ENCODE results near the gene SPSB1. TPM values are rescaled to one million over a fixed set of nuclear protein-coding genes. Genes with fewer than 3 reads are reported as not detected.

The SPSB1 gene
- polyA plus RNA-seq, 1 donor (not counting 4 experiments of a cell fraction or from before 2014, with no cell fraction given): 19.8 TPM

- Histone ChIP-seq H3K79me2 (ENCODE audit: control insufficient read depth, insufficient read depth, low read length) (no peaks in the 10 kb centered on the region), H3K27ac (ENCODE audit: control insufficient read depth, insufficient read depth, low read length) (no peak overlapping the region), H3K4me3 (ENCODE audit: control insufficient read depth in 2 of 3, extremely low read depth in 1 of 3, insufficient read depth in 2 of 3, low read depth in 1 of 3, low read length in 3 of 3) (no peak overlapping the region), H2AFZ (ENCODE audit: control insufficient read depth, low read length) (no peak overlapping the region), H3K9me1 (ENCODE audit: control insufficient read depth, extremely low read depth, insufficient read depth, low read length) (no peaks in the 10 kb centered on the region), H3K9ac (ENCODE audit: control insufficient read depth, extremely low read depth, insufficient read depth, low read length) (no peak overlapping the region), H3K36me3 (ENCODE audit: control insufficient read depth in 2 of 2, extremely low read depth in 1 of 2, insufficient read depth in 2 of 2, low read length in 2 of 2) (no peaks in the 10 kb centered on the region), H4K20me1 (ENCODE audit: control insufficient read depth, extremely low read depth, insufficient read depth, low read length) (no peaks in the 10 kb centered on the region), H3K27me3 (ENCODE audit: control insufficient read depth, extremely low read depth, insufficient read depth, low read length) (peaks cover 6% of the 10 kb centered on the region), H3K9me3 (ENCODE audit: control insufficient read depth, low read depth, low read length) (no peaks in the 10 kb centered on the region), H3K4me1 (ENCODE audit: control insufficient read depth, extremely low read depth, insufficient read depth, low read length) (peaks cover 12% of the 10 kb centered on the region), H3K4me2 (ENCODE audit: control insufficient read depth, extremely low read depth, insufficient read depth, low read depth, low read length) (no peak overlapping the region)
- FAIRE-seq: no peak
- dilution Hi-C loops (cut with MboI; ENCODE audit: extremely low pct_ligation_motif_present, low sequenced_read_pairs): no loop called here
- TF ChIP-seq CTCF (optimal IDR thresholded peaks at IDR 0.05 in 1 of 3, IDR thresholded peaks at IDR 0.05 in 1 of 3, conservative IDR thresholded peaks at IDR 0.05 in 1 of 3; ENCODE audit: extremely low read depth in 1 of 3, insufficient read depth in 2 of 3, low read length in 3 of 3) (no peak), EZH2 (IDR thresholded peaks at IDR 0.05; ENCODE audit: low read length) (no peak)
- no peak for DNase-seq (ENCODE audit: low read depth, low spot score)
Observed at GRCh38 chr1:9399510-9400424, 107.1 kb downstream of the SPSB1 start.

GRCh38 chr1:9400425-9401079 is 107.9 kb downstream of the SPSB1 start:
- no peak overlapping the region for H3K27ac ChIP-seq (ENCODE audit: control insufficient read depth, insufficient read depth, low read length)
- FAIRE-seq (no peak), DNase-seq (ENCODE audit: low read depth, low spot score) (no peak)
- H4K20me1 ChIP-seq (ENCODE audit: control insufficient read depth, extremely low read depth, insufficient read depth, low read length): no peaks in the 10 kb centered on the region
- no peaks in the 10 kb centered on the region for H3K79me2 ChIP-seq (ENCODE audit: control insufficient read depth, insufficient read depth, low read length)
- H2AFZ ChIP-seq (ENCODE audit: control insufficient read depth, low read length): no peak overlapping the region
- H3K9me3 ChIP-seq (ENCODE audit: control insufficient read depth, low read depth, low read length): no peaks in the 10 kb centered on the region
- peaks cover 6% of the 10 kb centered on the region for H3K27me3 ChIP-seq (ENCODE audit: control insufficient read depth, extremely low read depth, insufficient read depth, low read length)
- H3K9me1 ChIP-seq (ENCODE audit: control insufficient read depth, extremely low read depth, insufficient read depth, low read length): no peaks in the 10 kb centered on the region
- H3K9ac ChIP-seq (ENCODE audit: control insufficient read depth, extremely low read depth, insufficient read depth, low read length): no peak overlapping the region
- peaks cover 12% of the 10 kb centered on the region for H3K4me1 ChIP-seq (ENCODE audit: control insufficient read depth, extremely low read depth, insufficient read depth, low read length)
- TF ChIP-seq EZH2 (IDR thresholded peaks at IDR 0.05; ENCODE audit: low read length) (no peak), CTCF (optimal IDR thresholded peaks at IDR 0.05 in 1 of 3, IDR thresholded peaks at IDR 0.05 in 1 of 3, conservative IDR thresholded peaks at IDR 0.05 in 1 of 3; ENCODE audit: extremely low read depth in 1 of 3, insufficient read depth in 2 of 3, low read length in 3 of 3) (peak in 1 of 3 experiments; percentile 16)
- H3K4me3 ChIP-seq (ENCODE audit: control insufficient read depth in 2 of 3, extremely low read depth in 1 of 3, insufficient read depth in 2 of 3, low read depth in 1 of 3, low read length in 3 of 3): no peak overlapping the region
- no peak overlapping the region for H3K4me2 ChIP-seq (ENCODE audit: control insufficient read depth, extremely low read depth, insufficient read depth, low read depth, low read length)
- H3K36me3 ChIP-seq (ENCODE audit: control insufficient read depth in 2 of 2, extremely low read depth in 1 of 2, insufficient read depth in 2 of 2, low read length in 2 of 2): no peaks in the 10 kb centered on the region
- dilution Hi-C loops (cut with MboI; ENCODE audit: extremely low pct_ligation_motif_present, low sequenced_read_pairs): no loop called here

Measured in keratinocyte (primary cell).